IPS-NIHi7 (cell line): Measurements from ENCODE around the gene CADPS.
"Not testable (repeated sequence)": the region's sequence is repeated elsewhere in the genome, so short reads cannot be mapped to it uniquely, and the experiment has no call there.

Source experiments
- DNase-seq: peaks from one replicate; pipeline ENCODE4 v3.0.0; 2012; ENCODE audit warnings: mixed read lengths; ENCODE audit errors: extremely low spot score

The CADPS gene

DNA sequence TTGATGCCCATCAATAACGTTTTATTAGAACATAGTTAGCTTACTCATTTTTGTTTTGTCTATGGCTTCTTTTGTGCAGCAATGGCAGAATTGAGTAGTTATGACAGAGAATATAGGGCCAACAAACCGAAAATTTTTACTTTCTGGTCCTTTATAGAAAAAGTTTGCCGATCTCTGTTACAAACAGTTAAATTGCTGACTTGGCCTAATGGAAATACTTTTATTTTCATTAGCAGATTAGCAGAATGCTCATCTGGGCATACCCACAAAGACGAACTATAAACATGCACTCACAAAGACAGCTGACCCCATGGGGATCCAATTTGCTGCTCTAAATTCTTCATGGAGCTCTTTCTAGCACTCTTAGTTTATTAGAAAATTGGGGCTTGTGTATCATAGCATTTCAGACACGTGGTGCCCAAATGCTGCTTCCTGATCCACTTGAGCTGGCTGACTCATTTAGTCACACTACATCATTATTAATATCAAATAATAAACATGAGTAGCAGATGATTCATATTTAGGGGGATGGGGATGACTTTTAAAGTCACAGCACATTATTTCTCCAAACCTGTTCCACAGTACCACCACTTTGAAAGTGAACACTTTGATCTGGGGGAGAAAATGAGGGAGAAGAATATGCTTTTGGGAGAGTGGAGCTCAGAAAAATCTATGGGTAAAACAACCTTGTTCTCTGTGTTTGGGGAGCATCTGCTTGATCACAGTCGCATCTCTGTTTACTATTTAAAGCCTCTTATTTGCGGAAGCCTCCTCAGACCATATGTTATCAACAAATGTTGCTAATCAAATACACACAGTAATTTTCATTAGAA is 273.8 kb downstream of the CADPS start:
- no peak for DNase-seq

DNA sequence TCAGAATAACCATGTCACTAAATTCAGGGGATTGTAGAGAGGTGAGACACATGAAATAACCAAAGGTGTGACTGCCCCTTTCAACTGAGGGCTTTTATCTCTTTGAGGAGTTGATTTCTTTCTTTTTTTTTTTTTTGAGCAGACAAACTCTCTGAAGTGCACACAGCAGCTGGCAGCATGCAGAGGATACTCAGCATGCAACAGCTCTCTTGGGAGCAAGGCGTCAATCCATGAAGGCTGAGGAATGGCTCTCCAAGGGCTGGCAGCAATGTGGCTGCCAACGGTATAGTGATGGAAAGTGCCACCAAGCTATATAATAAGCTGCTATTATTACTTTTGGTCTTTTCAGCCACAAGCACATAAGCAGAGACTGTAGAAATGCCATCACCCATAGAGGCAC is 275.2 kb downstream of the CADPS start:
- no peak for DNase-seq

DNA sequence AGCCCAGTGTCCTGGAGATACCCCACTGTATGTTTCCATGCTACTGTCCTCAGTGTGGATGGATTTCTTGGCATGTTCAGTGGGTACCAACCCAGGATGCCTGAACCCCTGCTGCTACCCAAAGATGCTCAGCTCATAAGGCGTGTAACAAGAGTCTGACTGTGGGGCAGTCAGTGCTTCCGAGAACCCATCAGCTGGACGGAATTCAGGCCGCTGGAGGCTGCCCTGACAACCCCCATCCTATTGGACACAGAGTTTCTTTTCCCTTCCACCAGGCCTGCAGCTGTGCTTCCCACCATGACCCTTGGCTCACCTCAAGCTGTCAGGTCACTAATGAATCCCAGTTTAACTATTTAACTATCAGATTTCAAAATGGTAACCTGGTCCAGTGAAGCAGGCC is 277.7 kb downstream of the CADPS start:
- no peak for DNase-seq

DNA sequence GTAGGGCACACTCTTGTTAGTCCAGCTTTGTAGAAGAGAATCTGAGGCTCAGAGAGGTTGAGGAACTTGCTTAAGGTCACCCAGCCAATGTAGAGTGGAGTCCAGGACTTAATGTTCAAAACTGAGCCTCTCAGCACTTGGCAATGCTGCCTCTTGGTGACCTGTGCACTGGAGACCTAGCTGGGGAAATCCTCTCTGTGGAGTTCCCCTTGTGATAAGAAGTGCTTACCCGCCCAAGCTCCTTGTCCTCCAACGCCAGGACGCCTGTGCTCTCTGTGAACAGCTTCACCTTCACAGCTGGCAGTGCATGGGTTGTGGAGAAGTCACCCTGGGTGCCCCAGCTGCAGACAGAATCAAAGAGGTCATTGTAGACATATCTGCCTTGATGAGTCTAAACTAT is 282.8 kb downstream of the CADPS start:
- DNase-seq: no peak

DNA sequence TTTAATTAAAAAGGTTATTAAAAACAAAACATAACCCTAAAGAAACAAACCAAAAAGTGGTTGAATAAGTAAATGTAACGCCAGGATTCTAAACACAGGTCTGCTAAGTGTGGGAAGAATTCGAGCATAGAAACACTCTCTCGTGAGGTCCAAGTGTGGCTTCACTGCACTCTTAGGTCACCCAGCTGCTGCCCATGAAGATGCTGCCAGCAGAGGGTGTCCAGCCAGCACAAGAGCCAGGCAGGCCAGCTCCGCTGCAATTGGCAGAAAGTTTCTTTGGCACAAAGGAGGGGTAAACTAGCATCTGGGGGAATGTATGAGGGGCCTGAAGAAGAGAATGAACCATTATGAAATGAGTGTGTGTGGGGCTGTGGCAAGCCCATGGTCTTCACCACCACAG is 286.1 kb downstream of the CADPS start:
- no peak for DNase-seq

DNA sequence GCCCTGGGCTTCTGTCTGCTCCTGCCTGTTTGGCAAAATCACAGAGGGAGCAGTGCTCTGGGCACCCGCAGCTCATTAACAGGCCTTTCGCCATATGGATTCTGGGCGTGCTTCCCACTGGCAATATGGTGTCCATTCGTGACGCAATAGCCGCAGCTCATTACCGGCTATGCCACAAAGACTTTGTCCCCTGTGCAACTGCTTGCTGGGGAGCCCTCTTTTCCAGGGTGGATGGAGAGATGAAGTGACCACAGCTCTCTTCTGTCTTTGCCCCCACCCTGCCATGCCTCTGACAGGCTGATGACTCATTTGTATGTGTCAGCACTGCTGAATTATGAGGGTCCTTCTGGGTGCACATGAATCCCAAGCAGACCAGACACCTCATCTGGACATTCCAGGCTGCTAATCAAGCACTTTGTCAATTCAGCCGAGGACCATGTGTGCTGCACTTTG is 287.6 kb downstream of the CADPS start:
- DNase-seq: no peak

DNA sequence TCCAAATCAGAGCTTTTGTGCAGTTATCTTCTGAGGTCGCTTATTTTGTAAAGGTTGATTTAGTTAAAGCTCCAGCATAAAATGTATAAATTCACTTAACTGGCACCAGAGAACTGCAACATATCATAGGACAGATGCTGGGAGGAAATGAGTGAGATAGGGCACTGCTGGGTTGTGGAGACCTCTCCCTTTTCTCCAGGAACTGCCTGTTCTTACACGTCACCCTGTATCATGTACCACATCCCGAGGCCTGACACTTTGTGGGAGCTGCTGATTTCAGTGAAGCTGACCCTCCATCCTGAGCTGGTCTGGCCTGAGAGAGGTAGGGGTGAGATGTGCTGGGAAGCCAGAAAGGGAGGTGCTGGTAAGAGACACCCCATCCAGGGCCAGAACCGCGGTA is 288.0 kb downstream of the CADPS start:
- no peak for DNase-seq

DNA sequence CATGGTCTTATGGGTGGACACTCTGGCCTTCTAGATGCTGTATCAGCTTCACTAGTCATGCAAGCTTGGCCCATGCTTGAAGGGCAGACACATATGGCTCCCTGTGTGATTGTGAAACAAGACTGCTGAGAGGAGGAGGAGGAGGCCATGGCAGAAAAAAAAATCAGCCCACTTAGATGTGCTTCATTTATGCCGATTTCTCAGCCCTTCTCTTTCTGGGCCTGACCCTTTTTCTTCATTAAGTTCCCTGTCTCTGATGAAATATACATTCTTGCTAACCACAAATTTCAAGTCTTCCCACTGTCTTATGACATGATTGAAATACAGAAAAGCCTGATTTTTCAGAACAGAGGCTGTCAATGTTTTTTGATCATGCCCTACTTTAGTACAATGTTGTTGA is 288.9 kb downstream of the CADPS start:
- no peak for DNase-seq

DNA sequence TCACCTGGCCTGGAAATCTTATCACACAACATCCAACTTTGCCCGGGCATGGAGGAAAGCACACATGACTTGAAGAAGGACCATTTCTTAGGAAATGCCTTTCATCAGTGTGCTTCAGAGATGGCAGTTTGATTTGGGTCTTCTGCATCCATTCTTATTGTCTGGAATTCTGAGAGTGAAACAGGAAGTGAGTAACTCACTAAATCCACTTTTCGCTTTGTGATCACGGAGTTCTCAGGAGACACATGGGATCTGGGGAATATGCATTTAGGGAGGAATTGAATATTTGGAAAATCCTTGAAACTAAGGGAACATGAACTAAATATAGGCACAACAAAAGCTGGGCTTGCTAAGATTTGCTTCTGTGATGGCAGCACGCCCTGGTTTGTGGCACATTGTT is 289.4 kb downstream of the CADPS start:
- DNase-seq: no peak

DNA sequence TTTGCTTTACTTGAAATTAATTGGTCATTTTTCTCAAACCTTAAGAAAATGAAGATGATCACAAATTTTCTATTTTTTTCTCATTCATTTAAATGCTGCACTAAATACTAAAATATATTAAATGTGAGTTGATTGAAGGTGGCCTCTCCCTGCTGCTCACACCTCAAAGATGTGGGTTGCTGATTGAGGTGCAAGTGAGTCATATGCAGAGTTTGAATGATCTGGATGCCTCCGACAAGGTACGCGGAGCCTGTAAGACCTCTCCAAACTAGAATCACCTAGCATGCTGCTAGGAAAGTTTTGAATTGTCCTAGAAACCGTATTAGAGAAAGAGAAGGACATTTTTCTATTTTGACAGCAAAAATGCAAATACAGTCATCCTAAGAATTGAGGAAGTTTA is 290.6 kb downstream of the CADPS start:
- DNase-seq: no peak

DNA sequence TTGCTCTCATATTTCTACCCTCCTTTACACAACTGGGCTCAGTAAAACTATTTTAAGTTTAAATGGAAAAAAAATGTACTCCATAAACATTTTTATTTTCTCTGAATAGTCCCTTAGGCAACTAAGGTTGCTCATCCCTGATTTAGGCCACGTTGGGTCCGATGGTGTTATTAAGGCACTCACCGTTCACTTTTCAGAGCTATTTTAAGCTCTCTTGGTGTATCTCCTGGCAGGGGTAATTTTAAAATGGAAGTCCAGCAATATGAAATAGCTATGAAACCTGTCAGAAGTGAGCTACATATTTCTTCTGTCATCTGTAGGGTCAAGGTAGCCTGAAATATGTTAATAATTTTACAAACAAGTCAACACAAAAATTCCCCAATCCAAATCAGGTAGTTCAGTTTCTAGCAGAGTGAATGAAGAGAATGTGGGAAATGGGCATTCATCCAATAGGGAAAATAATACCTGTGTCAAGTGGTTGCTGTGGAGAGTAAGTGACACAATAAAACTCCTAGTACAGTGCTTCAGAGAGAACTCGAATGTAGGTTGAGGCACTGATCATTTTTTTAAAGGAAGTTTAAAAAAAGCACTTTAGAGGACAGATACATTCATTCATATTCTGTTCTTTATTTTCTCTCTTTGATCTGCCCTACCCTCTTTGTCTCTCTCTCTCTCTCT is 292.6 kb downstream of the CADPS start:
- no peak for DNase-seq

DNA sequence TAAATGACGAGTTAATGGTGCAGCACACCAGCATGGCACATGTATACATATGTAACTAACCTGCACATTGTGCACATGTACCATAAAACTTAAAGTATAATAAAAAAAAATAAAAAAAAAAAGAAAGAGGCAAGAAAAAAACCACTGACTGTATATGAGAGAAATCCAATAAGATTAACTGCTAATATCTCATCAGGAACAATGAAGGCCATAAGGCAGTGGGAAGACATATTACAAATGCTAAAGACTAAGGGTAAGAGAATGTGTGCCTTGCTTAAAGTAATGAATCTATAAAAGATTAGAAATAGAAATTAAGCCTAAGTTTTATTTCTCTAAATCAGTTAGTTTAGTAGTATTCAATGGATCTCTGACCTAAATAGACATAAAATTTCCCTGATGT is 294.7 kb downstream of the CADPS start:
- DNase-seq: not testable (repeated sequence)

DNA sequence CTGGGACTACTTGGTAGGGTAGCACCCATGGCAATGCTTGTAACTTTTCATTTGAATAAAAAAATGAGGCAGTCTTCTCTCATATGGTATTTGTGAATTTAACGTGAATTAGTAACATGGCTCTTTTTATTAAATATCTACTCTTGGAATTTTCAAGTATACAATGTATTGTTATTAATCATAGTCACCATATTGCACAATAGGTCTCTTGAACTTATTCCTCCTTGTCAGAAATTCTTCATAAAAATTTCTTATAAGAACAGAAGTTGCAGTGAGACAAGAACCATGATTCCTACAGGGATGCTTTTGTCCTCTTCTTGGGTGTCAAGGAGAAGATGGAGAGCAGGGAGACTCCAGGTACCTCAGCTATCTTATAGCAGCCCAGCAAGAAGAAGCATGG is 298.1 kb downstream of the CADPS start:
- DNase-seq: no peak

DNA sequence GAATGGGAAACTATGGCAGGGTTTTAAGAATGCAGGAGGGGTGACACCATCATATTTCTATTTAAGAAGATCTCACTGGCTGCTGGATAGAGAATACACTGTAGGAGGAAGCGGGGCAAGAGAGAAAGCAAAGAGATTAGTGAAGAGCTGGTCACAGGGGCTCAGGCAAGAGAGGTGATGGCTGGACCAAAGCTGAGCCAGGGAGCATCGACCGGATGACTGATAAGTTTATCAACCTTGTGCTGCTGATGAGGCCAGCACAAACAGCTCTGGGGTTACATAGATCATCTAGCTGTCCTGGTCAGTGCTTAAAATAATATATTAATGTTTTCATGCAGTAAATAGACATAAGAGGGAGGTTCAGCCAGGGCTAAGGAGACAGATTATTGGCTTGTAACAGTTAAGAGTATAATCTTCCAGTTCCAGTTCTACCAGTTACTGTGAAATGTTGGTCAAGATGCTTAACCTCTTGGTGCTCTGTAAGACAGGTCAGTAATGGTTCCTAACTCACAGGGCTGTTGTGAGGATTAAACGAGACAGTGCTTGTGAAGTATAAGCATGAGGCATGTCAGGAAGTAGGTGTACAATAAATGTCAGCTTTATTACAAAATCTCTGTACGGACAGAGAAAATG is 300.8 kb downstream of the CADPS start:
- no peak for DNase-seq

DNA sequence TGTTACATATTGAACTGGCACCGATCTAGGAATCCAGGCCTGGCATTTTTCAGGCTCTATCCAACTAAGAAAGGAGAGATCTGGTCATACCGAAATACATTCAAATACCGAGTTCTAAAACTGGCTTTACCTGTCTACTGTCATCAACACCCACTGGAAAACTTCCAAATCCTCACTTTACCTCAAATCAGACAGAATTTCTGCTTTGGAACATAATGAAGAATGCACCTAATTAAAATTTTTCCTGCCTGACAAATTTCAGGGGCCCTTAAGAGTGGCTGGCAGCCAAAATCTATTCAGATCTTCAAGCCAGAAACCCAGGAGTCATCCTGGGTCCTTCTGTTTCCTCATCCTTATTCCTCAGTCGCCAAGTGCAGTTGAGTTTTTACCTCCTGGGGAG is 303.3 kb downstream of the CADPS start:
- DNase-seq: no peak

DNA sequence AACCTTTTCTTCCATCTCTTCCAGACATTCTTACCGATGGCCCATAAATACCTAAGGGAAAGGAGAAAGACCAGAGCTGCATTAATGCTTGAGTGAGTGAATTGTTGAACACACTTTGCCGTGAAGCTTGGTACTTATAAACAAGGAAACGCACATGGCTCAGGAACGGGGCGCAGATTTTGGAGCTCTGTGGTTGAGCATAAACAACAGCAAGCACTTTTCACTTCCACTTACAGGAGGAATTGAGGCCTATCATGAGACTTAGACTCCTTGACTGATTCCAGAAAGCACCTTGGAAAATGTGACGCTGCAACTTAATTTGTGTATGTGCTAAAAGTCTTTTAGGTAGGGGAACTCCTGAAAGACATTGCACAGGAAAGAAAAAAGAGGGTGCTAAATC is 304.3 kb downstream of the CADPS start:
- DNase-seq: no peak

DNA sequence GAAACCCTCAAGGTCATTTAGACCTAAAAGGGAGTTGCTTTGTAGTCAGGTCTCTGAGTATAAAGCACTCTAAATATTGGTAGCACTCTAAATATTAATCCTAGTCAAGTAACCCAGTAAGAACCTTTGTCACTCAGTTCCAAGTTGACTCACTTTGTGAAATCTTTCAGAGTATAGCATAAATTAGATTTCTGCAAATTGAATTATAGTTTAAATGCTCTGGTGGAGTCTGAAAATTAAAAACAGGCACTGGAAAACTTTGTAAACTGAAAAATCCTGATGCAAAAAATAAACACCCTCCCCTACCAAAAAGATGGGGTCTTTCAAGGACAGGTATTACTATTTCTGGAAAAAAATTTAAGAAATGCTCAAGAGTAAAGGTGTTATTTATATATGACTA is 305.6 kb downstream of the CADPS start:
- no peak for DNase-seq

DNA sequence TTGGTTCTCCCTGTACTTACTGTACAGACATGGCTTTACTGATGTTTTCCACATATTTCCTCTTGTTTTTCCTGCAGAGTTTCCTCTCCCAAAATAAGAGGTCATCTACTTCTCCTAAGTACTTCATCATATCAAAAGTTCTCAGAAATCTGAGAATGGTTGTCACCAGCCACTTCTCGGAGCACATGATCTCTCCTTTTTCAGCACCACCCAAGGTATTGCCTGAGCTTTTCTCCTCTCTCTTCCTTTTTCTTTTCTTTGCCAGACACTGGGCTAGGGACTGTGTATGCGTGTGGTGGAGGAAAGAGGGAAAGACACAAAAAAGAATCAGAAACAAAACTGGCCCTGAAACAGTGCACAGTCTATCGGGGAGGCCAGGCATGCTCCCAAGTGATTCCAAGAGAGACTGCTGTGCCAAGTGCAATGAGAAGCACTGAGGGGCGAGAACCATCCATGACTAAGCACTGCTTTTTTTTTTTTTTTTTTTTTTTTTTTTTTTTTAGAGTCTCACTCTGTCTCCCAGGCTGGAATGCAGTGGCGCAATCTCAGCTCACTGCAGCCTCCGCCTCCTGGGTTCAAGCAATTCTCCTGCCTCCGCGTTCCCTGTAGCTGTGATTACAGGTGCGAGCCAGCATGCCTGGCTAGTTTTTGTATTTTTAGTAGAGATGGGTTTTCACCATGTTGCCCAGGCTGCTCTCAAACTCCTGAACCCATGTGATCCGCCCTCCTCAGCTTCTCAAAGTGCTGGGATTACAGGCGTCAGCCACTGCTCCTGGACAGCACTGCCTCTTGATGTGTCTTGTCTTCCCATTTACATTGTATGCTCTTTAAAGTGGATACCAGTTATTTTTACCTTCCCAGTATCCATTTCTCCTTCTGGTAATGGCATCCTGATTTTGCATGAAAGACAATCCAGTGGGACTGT is 307.9 kb downstream of the CADPS start:
- DNase-seq: no peak

DNA sequence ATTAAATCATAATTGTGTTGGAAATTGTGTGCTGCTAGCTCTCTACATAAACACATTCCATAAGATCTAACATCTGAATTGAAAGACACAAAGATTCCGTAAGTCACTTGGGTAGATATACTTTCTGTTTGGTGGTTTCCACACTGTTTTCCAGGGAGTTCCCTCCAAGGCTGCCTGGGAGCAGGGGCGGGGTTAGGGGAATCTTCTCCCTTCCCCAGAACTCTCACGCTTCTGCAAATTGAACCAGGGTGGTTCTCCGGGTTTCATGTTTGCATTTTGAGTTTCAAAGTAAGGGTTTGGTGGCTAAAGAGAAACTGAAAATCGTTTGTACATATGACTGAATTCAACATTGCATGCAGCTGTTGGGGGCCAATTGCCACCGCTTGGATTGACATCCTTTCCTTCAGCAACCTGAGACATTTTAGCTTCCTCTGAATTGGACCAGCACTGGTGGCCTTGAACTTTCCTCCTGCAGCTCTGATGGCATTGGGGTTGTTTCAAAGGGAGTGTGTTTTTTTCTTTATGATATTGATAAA is 309.1 kb downstream of the CADPS start:
- DNase-seq: no peak

DNA sequence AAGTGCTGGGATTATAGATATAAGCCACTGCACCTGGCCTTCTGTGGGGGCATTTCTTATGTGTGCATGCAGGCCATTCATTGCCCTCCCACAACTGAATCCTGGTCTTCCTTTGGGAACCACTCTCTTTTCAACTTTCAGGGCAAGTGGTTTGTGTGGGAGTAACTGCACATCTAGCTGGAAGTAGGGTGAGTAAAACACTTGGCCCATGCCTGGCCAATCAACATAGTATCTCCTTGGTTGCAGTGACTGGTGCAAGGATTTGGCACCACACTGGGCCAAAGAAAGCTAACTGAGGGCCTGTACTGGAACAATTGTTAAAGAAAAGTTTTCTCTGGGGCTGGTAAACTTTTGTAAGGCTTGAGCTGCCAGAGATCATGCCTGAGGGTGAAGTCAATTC is 312.6 kb downstream of the CADPS start:
- DNase-seq: no peak

DNA sequence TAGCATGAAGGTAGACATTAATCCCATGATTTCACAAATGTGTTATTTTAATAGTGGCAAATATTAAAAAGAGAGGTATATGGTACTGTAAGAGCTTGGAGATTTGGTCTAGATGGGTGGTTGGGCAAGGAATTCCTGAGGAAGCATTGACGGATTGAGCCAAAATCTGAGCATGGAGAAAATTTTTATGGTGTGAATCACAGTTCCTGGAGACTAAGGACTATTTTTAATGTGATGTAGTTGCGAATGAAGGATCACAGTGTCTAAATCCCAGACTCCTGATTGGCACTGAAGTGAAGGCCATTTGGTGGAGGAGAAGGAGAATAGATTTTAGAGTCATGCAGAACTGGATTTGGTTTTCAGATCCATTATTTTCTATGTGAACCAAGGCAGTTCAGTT is 313.2 kb downstream of the CADPS start:
- DNase-seq: no peak
